GM12878 (cell line): ENCODE data around the gene PPM1K. TPM values are rescaled to one million over a fixed set of nuclear protein-coding genes. Genes with fewer than 3 reads are reported as not detected.

ENCODE experiments used
- ATAC-seq: fragments of 200-7000 bp; cut with Tn5 transposase; 3 replicates; pipeline ENCODE4 v1.9.1; 2020; ENCODE audit warnings: mild to moderate bottlenecking, moderate library complexity
- BruUV-seq: library from RNA; stranded (reverse); fragments of 400-500 nt; replicated peaks from 2 replicates; lab custom pipeline; 2021; lab: Mats Ljungman, UMichigan
- CTCF ChIA-PET: fragments of 300-600 bp; sonication (Branson Sonifier 250); formaldehyde crosslinking; extraction: SDS; loops from one replicate; lab custom pipeline; 2021; ENCODE audit warnings: inconsistent platforms; lab: Yijun Ruan, JAX
- POLR2A ChIA-PET: fragments of 350-600 bp; formaldehyde crosslinking; extraction: SDS; loops from one replicate; lab custom pipeline; 2021; ENCODE audit warnings: inconsistent platforms; lab: Charles Lee
- RAD21 ChIA-PET: fragments of 300-600 bp; sonication (Branson Sonifier 250); formaldehyde crosslinking; loops from one replicate; lab custom pipeline; 2023; ENCODE audit warnings: antibody characterized with exemption; ENCODE audit not compliant: unreplicated experiment; lab: Charles Lee
- SMC1A ChIA-PET: fragments of 300-600 bp; sonication (Branson Sonifier 250); formaldehyde crosslinking; loops from one replicate; lab custom pipeline; 2023; ENCODE audit not compliant: unreplicated experiment, uncharacterized antibody; lab: Charles Lee
- DNase-seq: peaks from one replicate; pipeline ENCODE4 v3.0.0-alpha.2; 2011; ENCODE audit warnings: low read depth, low spot score
- FAIRE-seq: peaks from 3 replicates; lab custom pipeline; 2011; peaks lifted over from hg19 to GRCh38; lab: Jason Lieb, UNC
- H2AFZ ChIP-seq: 2 replicates; pipeline ENCODE4 v1.6.0; 2011; ENCODE audit warnings: low read depth, low read length, control low read depth; ENCODE audit not compliant: control insufficient read depth
- H3K27ac ChIP-seq: 2 replicates; pipeline ENCODE4 v1.5.1; 2011; ENCODE audit warnings: control low read depth; ENCODE audit not compliant: control insufficient read depth, insufficient read depth
- H3K27me3 ChIP-seq, 2 experiments: replicated peaks in 1 of 2; 2 replicates each; pipeline versions ENCODE4 v1.6.0 to v1.6.1; 2011; ENCODE audit warnings: low read length in 1 of 2; ENCODE audit not compliant: control insufficient read depth in 2 of 2, insufficient read depth in 2 of 2
- H3K36me3 ChIP-seq, 2 experiments: 2 replicates each; pipeline ENCODE4 v1.5.1; 2011; ENCODE audit warnings: low read length in 1 of 2; ENCODE audit not compliant: control insufficient read depth in 2 of 2, insufficient read depth in 2 of 2
- H3K4me1 ChIP-seq: 2 replicates; pipeline ENCODE4 v1.6.1; 2011; ENCODE audit warnings: mild to moderate bottlenecking, low read length, moderate library complexity, mixed read lengths; ENCODE audit not compliant: control insufficient read depth, insufficient read depth
- H3K4me2 ChIP-seq: 2 replicates; pipeline ENCODE4 v1.6.0; 2011; ENCODE audit warnings: control low read depth; ENCODE audit not compliant: control insufficient read depth, insufficient read depth
- H3K4me3 ChIP-seq: fragments of 200-600 bp; sonication (generic); 2 replicates; pipeline ENCODE4 v1.5.1; 2016
- H3K79me2 ChIP-seq: 2 replicates; pipeline ENCODE4 v1.6.0; 2011; ENCODE audit warnings: low read length; ENCODE audit not compliant: control insufficient read depth, insufficient read depth
- H3K9ac ChIP-seq: 2 replicates; pipeline ENCODE4 v1.8.0; 2011; ENCODE audit warnings: low read length, control low read depth, mixed read lengths; ENCODE audit not compliant: control insufficient read depth, insufficient read depth
- H3K9me3 ChIP-seq: replicated peaks from 3 replicates; pipeline ENCODE4 v1.5.1; 2011; ENCODE audit warnings: mild to moderate bottlenecking, low read length; ENCODE audit not compliant: control insufficient read depth, insufficient read depth
- H4K20me1 ChIP-seq: 2 replicates; pipeline ENCODE4 v1.6.0; 2011; ENCODE audit not compliant: control insufficient read depth, insufficient read depth
- CHD2 ChIP-seq: IDR thresholded peaks from 2 replicates; pipeline ENCODE4 v1.6.1; 2011; ENCODE audit warnings: low read depth, low read length, improper control_type of control experiment, borderline replicate concordance
- IKZF1 ChIP-seq: fragments of 450-650 bp; conservative IDR thresholded peaks from 2 replicates; pipeline ENCODE4 v1.6.1; 2017; ENCODE audit warnings: antibody characterized with exemption, mild to moderate bottlenecking
- NBN ChIP-seq: fragments of 450-650 bp; IDR thresholded peaks from 2 replicates; pipeline ENCODE4 v1.6.1; 2016
- RAD51 ChIP-seq: fragments of 450-650 bp; IDR thresholded peaks from 2 replicates; pipeline ENCODE4 v1.6.1; 2016; ENCODE audit warnings: moderate library complexity, mild to moderate bottlenecking, inconsistent platforms
- YY1 ChIP-seq: IDR thresholded peaks from 2 replicates; pipeline ENCODE4 v1.6.1; 2011; ENCODE audit warnings: low read depth, mild to moderate bottlenecking, low read length
- WGBS: methylation state at CpG from one replicate; pipeline ENCODE4 v1.1.6; 2016; ENCODE audit warnings: low lambda C conversion rate; ENCODE audit not compliant: insufficient replicate concordance, insufficient coverage; ENCODE audit errors: missing lambda C conversion rate; 5-methylcytosine and 5-hydroxymethylcytosine counted together
- in situ Hi-C: fragments of 300-500 bp; cut with MboI; formaldehyde crosslinking; loops from 9 replicates; pipeline ENCODE4 v1.14.3; 2018; ENCODE audit warnings: mixed read lengths
- intact Hi-C: fragments of 100-400 bp; cut with micrococcal nuclease; formaldehyde crosslinking; loops from one replicate; pipeline ENCODE4 v1.14.2; 2022; ENCODE audit not compliant: unreplicated experiment
- polyA plus RNA-seq, 11 experiments: library from polyadenylated mRNA; depleted of rRNA in 4 of 11; unstranded in 6 of 11; stranded (reverse) in 5 of 11; fragments of >200 nt; fragmentation: Nextera tagmentation in 4 of 11; fragmentation: Illumina TruSeq in 1 of 11; extraction: Ambion mirVana in 4 of 11; extraction: Trizol in 1 of 11; gene quantifications; 1 replicate in 1 of 11; 2 replicates in 10 of 11; pipeline versions ENCODE4 v1.2.1 to v1.2.3, GENCODE V29; 2011 to 2016; ENCODE audit warnings: inconsistent platforms in 2 of 11, missing spikeins in 2 of 11, low read depth in 1 of 11
- total RNA-seq, 4 experiments: library from RNA; depleted of rRNA in 3 of 4; stranded (reverse); fragments of >200 nt in 3 of 4; fragmentation: Illumina TruSeq in 1 of 4; extraction: Trizol in 1 of 4; gene quantifications; 2 replicates each; pipeline versions ENCODE4 v1.2.1 to v1.2.3, GENCODE V29; 2013 to 2021
- TF ChIP-seq, protein P1 (sequence below): fragments of 450-650 bp; conservative IDR thresholded peaks from 2 replicates; pipeline ENCODE4 v1.6.1; 2017; ENCODE audit warnings: mild to moderate bottlenecking, moderate library complexity
- TF ChIP-seq, protein P2 (sequence below): IDR thresholded peaks from 2 replicates; pipeline ENCODE4 v1.6.1; 2011; ENCODE audit warnings: borderline replicate concordance, low read depth, mild to moderate bottlenecking, moderate library complexity, low read length; ENCODE audit not compliant: insufficient read depth, poor library complexity, severe bottlenecking
- TF ChIP-seq, protein P3 (sequence below): IDR thresholded peaks from 2 replicates; pipeline ENCODE4 v1.6.1; 2012; ENCODE audit warnings: low read depth, low read length, improper control_type of control experiment
- TF ChIP-seq, protein P4 (sequence below), 3 experiments: IDR thresholded peaks in 2 of 3; conservative IDR thresholded peaks in 1 of 3; 2 replicates each; pipeline ENCODE4 v1.5.1; 2011; ENCODE audit warnings: low read depth in 3 of 3, low read length in 3 of 3, mild to moderate bottlenecking in 3 of 3, control low read depth in 2 of 3, moderate library complexity in 2 of 3, inconsistent platforms in 1 of 3, mixed read lengths in 1 of 3; ENCODE audit not compliant: control insufficient read depth in 2 of 3, insufficient read depth in 1 of 3; ENCODE audit errors: extremely low read depth in 1 of 3
- TF ChIP-seq, protein P5 (sequence below): IDR thresholded peaks from 2 replicates; pipeline ENCODE4 v1.6.1; 2011; ENCODE audit warnings: mild to moderate bottlenecking, low read depth, low read length, moderate library complexity; ENCODE audit not compliant: insufficient replicate concordance

Gene PPM1K
- total and polyA plus RNA-seq, 10 of the 15 experiments (the other 5 are each of a cell fraction or from before 2014, with no cell fraction given) = 25.0 to 79.1 (median 36.9) TPM

DNA sequence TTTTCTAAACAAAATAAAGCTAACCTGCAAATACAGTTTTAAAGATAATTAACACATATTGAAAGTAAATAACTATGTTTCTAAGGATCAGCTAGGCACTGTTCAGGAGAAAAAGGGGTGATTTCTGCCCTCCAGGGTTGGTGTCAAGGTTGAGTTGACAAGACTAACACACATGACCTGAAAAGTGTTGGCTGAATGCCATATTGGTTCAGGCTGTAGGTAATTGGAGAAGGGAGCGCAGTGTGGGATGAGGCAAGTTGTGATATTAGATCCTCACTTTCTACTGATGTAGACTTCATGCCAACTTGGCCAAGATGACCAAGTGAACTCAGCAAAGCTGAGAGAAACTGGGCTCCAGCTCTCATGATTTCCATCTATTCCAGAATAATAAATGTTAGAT, 42.2 kb downstream of the PPM1K start (continued):
- TF ChIP-seq, protein P1, sequence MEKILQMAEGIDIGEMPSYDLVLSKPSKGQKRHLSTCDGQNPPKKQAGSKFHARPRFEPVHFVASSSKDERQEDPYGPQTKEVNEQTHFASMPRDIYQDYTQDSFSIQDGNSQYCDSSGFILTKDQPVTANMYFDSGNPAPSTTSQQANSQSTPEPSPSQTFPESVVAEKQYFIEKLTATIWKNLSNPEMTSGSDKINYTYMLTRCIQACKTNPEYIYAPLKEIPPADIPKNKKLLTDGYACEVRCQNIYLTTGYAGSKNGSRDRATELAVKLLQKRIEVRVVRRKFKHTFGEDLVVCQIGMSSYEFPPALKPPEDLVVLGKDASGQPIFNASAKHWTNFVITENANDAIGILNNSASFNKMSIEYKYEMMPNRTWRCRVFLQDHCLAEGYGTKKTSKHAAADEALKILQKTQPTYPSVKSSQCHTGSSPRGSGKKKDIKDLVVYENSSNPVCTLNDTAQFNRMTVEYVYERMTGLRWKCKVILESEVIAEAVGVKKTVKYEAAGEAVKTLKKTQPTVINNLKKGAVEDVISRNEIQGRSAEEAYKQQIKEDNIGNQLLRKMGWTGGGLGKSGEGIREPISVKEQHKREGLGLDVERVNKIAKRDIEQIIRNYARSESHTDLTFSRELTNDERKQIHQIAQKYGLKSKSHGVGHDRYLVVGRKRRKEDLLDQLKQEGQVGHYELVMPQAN = no peak
- no peak for TF ChIP-seq YY1
- no peak for TF ChIP-seq IKZF1
- TF ChIP-seq NBN = no peak
- TF ChIP-seq, protein P2, sequence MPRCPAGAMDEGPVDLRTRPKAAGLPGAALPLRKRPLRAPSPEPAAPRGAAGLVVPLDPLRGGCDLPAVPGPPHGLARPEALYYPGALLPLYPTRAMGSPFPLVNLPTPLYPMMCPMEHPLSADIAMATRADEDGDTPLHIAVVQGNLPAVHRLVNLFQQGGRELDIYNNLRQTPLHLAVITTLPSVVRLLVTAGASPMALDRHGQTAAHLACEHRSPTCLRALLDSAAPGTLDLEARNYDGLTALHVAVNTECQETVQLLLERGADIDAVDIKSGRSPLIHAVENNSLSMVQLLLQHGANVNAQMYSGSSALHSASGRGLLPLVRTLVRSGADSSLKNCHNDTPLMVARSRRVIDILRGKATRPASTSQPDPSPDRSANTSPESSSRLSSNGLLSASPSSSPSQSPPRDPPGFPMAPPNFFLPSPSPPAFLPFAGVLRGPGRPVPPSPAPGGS = no peak
- TF ChIP-seq RAD51 = no peak

DNA sequence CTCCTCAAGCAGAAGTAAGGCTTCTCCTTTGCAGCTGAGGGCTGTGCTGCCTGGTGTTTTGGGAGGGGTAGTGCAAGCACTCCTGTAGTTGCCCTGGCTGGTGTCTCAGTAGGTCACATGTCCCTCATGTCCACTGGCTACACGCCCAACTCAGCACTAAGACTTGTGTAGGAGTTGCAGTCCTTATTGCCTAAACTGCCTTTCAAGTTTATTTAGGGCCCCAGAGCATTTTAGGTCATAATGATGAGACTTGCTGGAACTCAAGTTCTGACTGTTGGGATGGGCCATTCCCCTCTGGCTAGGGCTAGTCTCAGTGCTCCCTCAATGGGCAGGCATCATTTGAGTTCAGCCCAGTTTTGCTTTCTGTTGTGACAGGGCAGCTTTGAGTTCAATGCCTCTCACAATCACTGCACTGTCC, 44.1 kb downstream of the PPM1K start:
- H2AFZ ChIP-seq = no peak overlapping the region
- intact Hi-C loops = no loop called here
- TF ChIP-seq, protein P3, sequence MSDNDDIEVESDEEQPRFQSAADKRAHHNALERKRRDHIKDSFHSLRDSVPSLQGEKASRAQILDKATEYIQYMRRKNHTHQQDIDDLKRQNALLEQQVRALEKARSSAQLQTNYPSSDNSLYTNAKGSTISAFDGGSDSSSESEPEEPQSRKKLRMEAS = no peak
- TF ChIP-seq, protein P4, sequence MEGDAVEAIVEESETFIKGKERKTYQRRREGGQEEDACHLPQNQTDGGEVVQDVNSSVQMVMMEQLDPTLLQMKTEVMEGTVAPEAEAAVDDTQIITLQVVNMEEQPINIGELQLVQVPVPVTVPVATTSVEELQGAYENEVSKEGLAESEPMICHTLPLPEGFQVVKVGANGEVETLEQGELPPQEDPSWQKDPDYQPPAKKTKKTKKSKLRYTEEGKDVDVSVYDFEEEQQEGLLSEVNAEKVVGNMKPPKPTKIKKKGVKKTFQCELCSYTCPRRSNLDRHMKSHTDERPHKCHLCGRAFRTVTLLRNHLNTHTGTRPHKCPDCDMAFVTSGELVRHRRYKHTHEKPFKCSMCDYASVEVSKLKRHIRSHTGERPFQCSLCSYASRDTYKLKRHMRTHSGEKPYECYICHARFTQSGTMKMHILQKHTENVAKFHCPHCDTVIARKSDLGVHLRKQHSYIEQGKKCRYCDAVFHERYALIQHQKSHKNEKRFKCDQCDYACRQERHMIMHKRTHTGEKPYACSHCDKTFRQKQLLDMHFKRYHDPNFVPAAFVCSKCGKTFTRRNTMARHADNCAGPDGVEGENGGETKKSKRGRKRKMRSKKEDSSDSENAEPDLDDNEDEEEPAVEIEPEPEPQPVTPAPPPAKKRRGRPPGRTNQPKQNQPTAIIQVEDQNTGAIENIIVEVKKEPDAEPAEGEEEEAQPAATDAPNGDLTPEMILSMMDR (IDR thresholded peaks at IDR 0.05 in 2 of 3, conservative IDR thresholded peaks at IDR 0.05 in 1 of 3; ENCODE audit: control insufficient read depth in 2 of 3, extremely low read depth in 1 of 3, insufficient read depth in 1 of 3, low read depth in 3 of 3, low read length in 3 of 3) = no peak
- TF ChIP-seq CHD2 = no peak
- TF ChIP-seq, protein P5, sequence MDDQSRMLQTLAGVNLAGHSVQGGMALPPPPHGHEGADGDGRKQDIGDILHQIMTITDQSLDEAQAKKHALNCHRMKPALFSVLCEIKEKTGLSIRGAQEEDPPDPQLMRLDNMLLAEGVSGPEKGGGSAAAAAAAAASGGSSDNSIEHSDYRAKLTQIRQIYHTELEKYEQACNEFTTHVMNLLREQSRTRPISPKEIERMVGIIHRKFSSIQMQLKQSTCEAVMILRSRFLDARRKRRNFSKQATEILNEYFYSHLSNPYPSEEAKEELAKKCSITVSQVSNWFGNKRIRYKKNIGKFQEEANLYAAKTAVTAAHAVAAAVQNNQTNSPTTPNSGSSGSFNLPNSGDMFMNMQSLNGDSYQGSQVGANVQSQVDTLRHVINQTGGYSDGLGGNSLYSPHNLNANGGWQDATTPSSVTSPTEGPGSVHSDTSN = no peak
- TF ChIP-seq, all 136 proteins: peak for 0
- DNase-seq = no peak
- BruUV-seq = no TSS peak
- ChIA-PET SMC1A (no interaction called here), RAD21 (no interaction called here), CTCF (interaction anchor here (1.1 kb wide), 1 partner anchor 24 kb away, joined by 3 read pairs; no protein-coding TSS in a partner anchor), POLR2A (interaction anchor here (0.6 kb wide), 1 partner anchor 1230 kb away, joined by 6 read pairs; no protein-coding TSS in a partner anchor)
- ATAC-seq = no peak
- no peaks in the 10 kb centered on the region for H3K4me1 ChIP-seq
- no peak overlapping the region for H3K9ac ChIP-seq
- no peak for FAIRE-seq
- in situ Hi-C loops = no loop called here
- no peak overlapping the region for H3K4me3 ChIP-seq
- no peaks in the 10 kb centered on the region for H3K79me2 ChIP-seq
- no peaks in the 10 kb centered on the region for H3K9me3 ChIP-seq
- no peaks in the 10 kb centered on the region for H3K27me3 ChIP-seq
- no peaks in the 10 kb centered on the region for H3K36me3 ChIP-seq
- H3K4me2 ChIP-seq = no peak overlapping the region
- 77% methylated on average over 1 of the region's 1 CpG for WGBS
- no peaks in the 10 kb centered on the region for H4K20me1 ChIP-seq
- no peak overlapping the region for H3K27ac ChIP-seq
